ENCODE data around the gene CACNA1C. TPM values are rescaled to one million over a fixed set of nuclear protein-coding genes. Genes with fewer than 3 reads are reported as not detected.

CACNA1C gene
- polyA plus RNA-seq, 2 donors = 2.1 to 2.5 TPM

DNA sequence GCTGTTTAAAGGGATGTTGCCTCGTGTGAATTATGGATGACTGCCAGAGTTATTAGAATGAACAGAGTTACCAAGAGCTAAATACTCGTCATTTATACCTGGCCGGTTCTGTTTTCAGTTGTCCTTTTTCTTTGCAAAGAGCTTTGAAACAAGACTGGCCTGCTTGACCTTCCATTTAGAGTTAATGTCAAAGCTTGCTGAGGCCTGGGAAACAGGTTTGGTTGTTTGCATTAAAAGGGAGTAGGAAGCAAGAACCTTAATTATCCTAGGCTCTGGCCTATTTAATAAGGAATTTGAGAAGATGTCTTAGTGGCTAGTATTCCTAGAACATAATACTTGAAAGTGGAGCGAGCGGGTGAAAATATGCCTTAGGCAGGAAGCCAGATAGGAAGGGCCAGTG, 233.3 kb downstream of the CACNA1C start:
- Histone ChIP-seq H3K27ac (ENCODE audit: low read depth in 2 of 2, low read length in 1 of 2) (peak overlapping the region; percentile 11 to 43), H3K4me1 (ENCODE audit: control insufficient read depth in 2 of 2, insufficient read depth in 2 of 2, low read length in 1 of 2) (peaks cover 0 to 4% of the 10 kb centered on the region in 2 donors), H3K9me3 (ENCODE audit: control insufficient read depth in 2 of 2, insufficient read depth in 1 of 2, low read depth in 1 of 2, low read length in 1 of 2) (no peaks in the 10 kb centered on the region), H3K4me3 (ENCODE audit: low read depth in 1 of 2, low read length in 2 of 2) (no peak overlapping the region), H3K27me3 (ENCODE audit: control insufficient read depth in 1 of 2, insufficient read depth in 2 of 2, low read length in 2 of 2) (no peaks in the 10 kb centered on the region), H3K36me3 (ENCODE audit: control insufficient read depth in 2 of 2, insufficient read depth in 2 of 2, low read length in 1 of 2) (no peaks in the 10 kb centered on the region)
- 66 to 73% methylated on average over 5 of the region's 5 CpGs for WGBS, 2 donors

DNA sequence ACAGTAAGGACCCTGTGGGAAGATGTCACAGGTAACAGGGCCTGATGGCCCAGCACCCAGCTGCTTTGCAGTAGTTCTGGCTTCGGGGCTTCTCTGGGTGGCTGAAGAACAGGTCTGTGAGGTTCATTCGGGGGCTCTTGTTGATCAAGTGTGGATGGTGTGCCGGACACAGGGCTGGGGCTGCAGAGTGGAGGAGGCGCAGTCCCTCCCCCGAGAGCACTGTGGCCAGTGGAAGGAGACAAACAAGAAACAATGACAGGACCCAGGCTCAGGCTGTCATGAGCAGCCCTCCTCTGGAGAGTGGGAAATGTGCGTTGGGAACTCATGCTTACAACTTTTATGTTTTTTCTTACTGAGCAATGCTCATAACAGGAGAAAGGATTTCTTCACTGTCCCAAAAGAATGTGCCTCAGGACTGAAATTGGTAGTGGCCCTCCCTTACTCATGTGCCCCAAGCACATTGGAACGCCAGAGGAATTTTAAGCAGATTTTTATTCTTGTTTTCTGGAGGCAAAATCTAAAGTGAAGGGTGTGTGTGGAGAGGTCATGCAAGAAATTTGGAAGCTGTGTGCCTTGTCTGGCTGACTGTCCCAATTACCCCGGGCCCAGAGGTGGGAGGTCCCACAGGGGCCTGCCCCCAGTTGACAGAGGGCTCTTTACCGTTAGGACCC, 233.8 kb downstream of the CACNA1C start:
- Histone ChIP-seq H3K27ac (ENCODE audit: low read depth in 2 of 2, low read length in 1 of 2) (peak overlapping the region; percentile 11 to 43), H3K27me3 (ENCODE audit: control insufficient read depth in 1 of 2, insufficient read depth in 2 of 2, low read length in 2 of 2) (no peaks in the 10 kb centered on the region), H3K9me3 (ENCODE audit: control insufficient read depth in 2 of 2, insufficient read depth in 1 of 2, low read depth in 1 of 2, low read length in 1 of 2) (no peaks in the 10 kb centered on the region), H3K36me3 (ENCODE audit: control insufficient read depth in 2 of 2, insufficient read depth in 2 of 2, low read length in 1 of 2) (no peaks in the 10 kb centered on the region), H3K4me1 (ENCODE audit: control insufficient read depth in 2 of 2, insufficient read depth in 2 of 2, low read length in 1 of 2) (peaks cover 0 to 4% of the 10 kb centered on the region in 2 donors), H3K4me3 (ENCODE audit: low read depth in 1 of 2, low read length in 2 of 2) (no peak overlapping the region)
- 62 to 68% methylated on average over 9 of the region's 9 CpGs for WGBS, 2 donors

DNA sequence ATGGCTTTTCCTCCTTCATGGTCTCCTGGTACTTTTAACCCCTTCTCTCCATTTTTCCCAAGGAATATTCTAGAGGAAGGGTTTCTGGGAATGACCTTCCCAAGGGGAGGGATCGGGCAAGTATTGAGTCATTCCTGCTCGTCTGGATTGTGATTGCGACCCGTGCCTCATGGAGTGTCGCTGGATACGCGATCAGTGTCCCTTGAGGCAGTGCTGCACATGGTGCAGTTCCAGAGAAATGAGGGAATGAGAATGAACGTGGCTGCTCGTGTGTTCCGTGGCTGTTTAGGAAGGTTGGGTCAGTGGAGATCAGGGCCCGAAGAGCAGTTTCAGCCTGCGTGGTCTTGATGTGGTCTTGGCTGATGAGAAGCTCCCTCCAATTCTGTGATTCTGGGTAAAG, 234.4 kb downstream of the CACNA1C start:
- Histone ChIP-seq H3K36me3 (ENCODE audit: control insufficient read depth in 2 of 2, insufficient read depth in 2 of 2, low read length in 1 of 2) (no peaks in the 10 kb centered on the region), H3K27ac (ENCODE audit: low read depth in 2 of 2, low read length in 1 of 2) (no peak overlapping the region), H3K9me3 (ENCODE audit: control insufficient read depth in 2 of 2, insufficient read depth in 1 of 2, low read depth in 1 of 2, low read length in 1 of 2) (no peaks in the 10 kb centered on the region), H3K4me3 (ENCODE audit: low read depth in 1 of 2, low read length in 2 of 2) (no peak overlapping the region), H3K27me3 (ENCODE audit: control insufficient read depth in 1 of 2, insufficient read depth in 2 of 2, low read length in 2 of 2) (no peaks in the 10 kb centered on the region), H3K4me1 (ENCODE audit: control insufficient read depth in 2 of 2, insufficient read depth in 2 of 2, low read length in 1 of 2) (peaks cover 0 to 4% of the 10 kb centered on the region in 2 donors)
- 63 to 84% methylated on average over 12 of the region's 12 CpGs for WGBS, 2 donors

DNA sequence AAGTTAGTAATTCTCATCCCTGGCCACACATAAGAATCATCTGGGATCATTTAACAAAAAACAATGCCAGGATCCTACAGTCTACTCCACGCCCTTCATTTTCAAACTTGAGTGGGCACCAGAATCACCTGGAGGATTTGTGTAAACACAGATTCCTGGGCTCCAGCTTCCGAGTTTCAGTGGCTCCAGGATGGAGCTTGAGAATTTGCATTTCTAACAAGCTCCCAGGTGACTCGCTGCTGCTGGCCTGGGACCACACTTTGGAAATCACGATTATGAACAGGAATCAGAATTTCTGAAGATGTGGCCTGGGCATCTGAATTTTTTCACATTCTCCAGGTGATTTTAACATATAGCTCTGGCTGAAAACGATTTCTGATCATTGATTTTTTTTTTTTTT, 234.8 kb downstream of the CACNA1C start:
- no peak overlapping the region for H3K27ac ChIP-seq (ENCODE audit: low read depth in 2 of 2, low read length in 1 of 2)
- no peaks in the 10 kb centered on the region for H3K27me3 ChIP-seq (ENCODE audit: control insufficient read depth in 1 of 2, insufficient read depth in 2 of 2, low read length in 2 of 2)
- H3K4me3 ChIP-seq (ENCODE audit: low read depth in 1 of 2, low read length in 2 of 2) = no peak overlapping the region
- no peaks in the 10 kb centered on the region for H3K36me3 ChIP-seq (ENCODE audit: control insufficient read depth in 2 of 2, insufficient read depth in 2 of 2, low read length in 1 of 2)
- 65 to 71% methylated on average over 5 of the region's 5 CpGs for WGBS, 2 donors
- H3K9me3 ChIP-seq (ENCODE audit: control insufficient read depth in 2 of 2, insufficient read depth in 1 of 2, low read depth in 1 of 2, low read length in 1 of 2) = no peaks in the 10 kb centered on the region
- H3K4me1 ChIP-seq (ENCODE audit: control insufficient read depth in 2 of 2, insufficient read depth in 2 of 2, low read length in 1 of 2) = peaks cover 0 to 6% of the 10 kb centered on the region in 2 donors

DNA sequence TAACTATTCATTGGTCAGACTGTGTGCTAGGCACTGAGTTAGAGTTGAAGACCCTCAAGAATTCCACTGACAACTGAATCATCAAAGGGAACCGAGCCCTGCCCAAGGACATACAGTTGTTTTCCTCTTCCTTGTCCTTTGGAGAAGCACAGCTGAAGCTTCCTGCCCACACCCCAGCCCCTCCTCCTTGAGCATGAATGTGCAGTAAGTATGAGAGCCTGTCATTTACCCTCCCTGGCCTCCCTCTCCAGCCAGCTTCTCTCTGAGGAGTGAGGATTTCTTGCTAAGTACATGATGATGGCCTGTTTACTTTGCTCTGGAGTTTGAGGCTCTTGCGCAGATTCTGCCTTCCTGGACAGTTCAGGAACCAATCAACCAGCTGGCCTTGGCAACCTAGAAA, 235.2 kb downstream of the CACNA1C start:
- no peak overlapping the region for H3K27ac ChIP-seq (ENCODE audit: low read depth in 2 of 2, low read length in 1 of 2)
- no peaks in the 10 kb centered on the region for H3K36me3 ChIP-seq (ENCODE audit: control insufficient read depth in 2 of 2, insufficient read depth in 2 of 2, low read length in 1 of 2)
- WGBS, 2 donors = 59 to 61% methylated on average over 2 of the region's 2 CpGs
- no peaks in the 10 kb centered on the region for H3K27me3 ChIP-seq (ENCODE audit: control insufficient read depth in 1 of 2, insufficient read depth in 2 of 2, low read length in 2 of 2)
- no peaks in the 10 kb centered on the region for H3K9me3 ChIP-seq (ENCODE audit: control insufficient read depth in 2 of 2, insufficient read depth in 1 of 2, low read depth in 1 of 2, low read length in 1 of 2)
- no peak overlapping the region for H3K4me3 ChIP-seq (ENCODE audit: low read depth in 1 of 2, low read length in 2 of 2)
- peaks cover 0 to 7% of the 10 kb centered on the region in 2 donors for H3K4me1 ChIP-seq (ENCODE audit: control insufficient read depth in 2 of 2, insufficient read depth in 2 of 2, low read length in 1 of 2)

DNA sequence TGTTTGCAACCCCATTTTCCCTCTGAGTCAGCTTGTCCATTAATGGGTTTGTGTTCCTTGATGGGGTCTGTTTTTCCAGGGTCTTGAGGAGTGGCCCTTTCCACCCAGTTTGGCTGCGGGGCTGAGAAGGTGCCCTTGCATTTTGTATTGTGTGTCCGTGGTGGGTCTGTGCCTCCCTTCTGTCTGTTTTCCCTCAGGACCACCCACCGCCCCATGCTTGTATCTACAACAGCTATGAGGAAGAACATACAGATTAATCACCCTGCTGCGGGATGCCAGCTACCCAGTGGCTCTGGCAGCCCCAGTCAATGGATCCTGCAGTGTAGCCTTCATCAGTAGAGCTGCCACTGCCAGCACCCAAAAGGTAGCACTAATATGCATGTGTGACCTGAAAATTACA, 235.7 kb downstream of the CACNA1C start:
- 75 to 87% methylated on average over 4 of the region's 4 CpGs for WGBS, 2 donors
- H3K27ac ChIP-seq (ENCODE audit: low read depth in 2 of 2, low read length in 1 of 2) = no peak overlapping the region
- H3K4me1 ChIP-seq (ENCODE audit: control insufficient read depth in 2 of 2, insufficient read depth in 2 of 2, low read length in 1 of 2) = peaks cover 0 to 7% of the 10 kb centered on the region in 2 donors

DNA sequence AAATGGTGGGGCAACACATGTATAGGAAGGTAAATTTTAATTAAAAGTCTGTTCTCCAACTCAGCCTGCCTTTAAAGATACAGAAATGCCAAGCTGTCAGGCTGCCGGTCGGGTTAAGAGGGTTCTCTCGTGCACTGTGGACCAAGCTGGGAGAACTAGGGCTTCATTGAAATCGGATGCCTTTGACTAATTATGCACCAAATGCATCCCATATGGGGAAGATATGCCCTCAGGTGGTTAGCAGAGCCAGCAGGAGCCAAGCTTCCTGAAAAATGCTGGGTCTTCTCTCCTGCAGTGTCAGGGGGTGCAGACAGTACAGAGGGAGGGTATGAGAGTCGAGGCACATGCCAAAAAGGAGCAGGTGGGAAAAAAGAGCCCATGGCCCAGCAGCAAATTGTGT, 236.1 kb downstream of the CACNA1C start:
- Histone ChIP-seq H3K27me3 (ENCODE audit: control insufficient read depth in 1 of 2, insufficient read depth in 2 of 2, low read length in 2 of 2) (no peaks in the 10 kb centered on the region), H3K4me1 (ENCODE audit: control insufficient read depth in 2 of 2, insufficient read depth in 2 of 2, low read length in 1 of 2) (peaks cover 0 to 7% of the 10 kb centered on the region in 2 donors), H3K36me3 (ENCODE audit: control insufficient read depth in 2 of 2, insufficient read depth in 2 of 2, low read length in 1 of 2) (no peaks in the 10 kb centered on the region), H3K4me3 (ENCODE audit: low read depth in 1 of 2, low read length in 2 of 2) (no peak overlapping the region), H3K9me3 (ENCODE audit: control insufficient read depth in 2 of 2, insufficient read depth in 1 of 2, low read depth in 1 of 2, low read length in 1 of 2) (no peaks in the 10 kb centered on the region), H3K27ac (ENCODE audit: low read depth in 2 of 2, low read length in 1 of 2) (no peak overlapping the region)
- 67 to 74% methylated on average over 5 of the region's 5 CpGs for WGBS, 2 donors

More for the DNA sequence above, 235.7 kb downstream of the CACNA1C start:
- no peaks in the 10 kb centered on the region for H3K9me3 ChIP-seq (ENCODE audit: control insufficient read depth in 2 of 2, insufficient read depth in 1 of 2, low read depth in 1 of 2, low read length in 1 of 2)
- H3K36me3 ChIP-seq (ENCODE audit: control insufficient read depth in 2 of 2, insufficient read depth in 2 of 2, low read length in 1 of 2) = no peaks in the 10 kb centered on the region
- H3K4me3 ChIP-seq (ENCODE audit: low read depth in 1 of 2, low read length in 2 of 2) = no peak overlapping the region
- H3K27me3 ChIP-seq (ENCODE audit: control insufficient read depth in 1 of 2, insufficient read depth in 2 of 2, low read length in 2 of 2) = no peaks in the 10 kb centered on the region

DNA sequence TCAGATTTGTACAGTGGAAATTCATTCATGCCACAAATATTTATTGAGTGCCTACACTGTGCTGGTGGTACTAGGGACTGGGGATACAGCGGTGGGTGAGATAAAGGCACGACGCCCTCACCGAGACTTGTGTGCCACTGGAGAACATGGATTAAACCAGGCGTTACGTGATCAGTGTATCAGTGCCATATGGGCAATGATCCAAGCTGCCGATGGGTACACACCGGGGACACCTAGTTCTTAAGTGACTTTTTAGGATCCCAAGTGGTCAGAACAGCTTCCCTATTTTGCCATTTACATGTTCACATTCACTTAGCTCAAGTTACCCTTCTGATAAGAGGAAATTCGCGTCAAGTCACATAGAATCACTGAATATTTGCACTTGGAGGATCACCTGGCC, 236.7 kb downstream of the CACNA1C start:
- 82 to 83% methylated on average over 10 of the region's 10 CpGs for WGBS, 2 donors
- Histone ChIP-seq H3K9me3 (ENCODE audit: control insufficient read depth in 2 of 2, insufficient read depth in 1 of 2, low read depth in 1 of 2, low read length in 1 of 2) (no peaks in the 10 kb centered on the region), H3K36me3 (ENCODE audit: control insufficient read depth in 2 of 2, insufficient read depth in 2 of 2, low read length in 1 of 2) (no peaks in the 10 kb centered on the region), H3K27ac (ENCODE audit: low read depth in 2 of 2, low read length in 1 of 2) (no peak overlapping the region), H3K4me1 (ENCODE audit: control insufficient read depth in 2 of 2, insufficient read depth in 2 of 2, low read length in 1 of 2) (peaks cover 0 to 7% of the 10 kb centered on the region in 2 donors), H3K27me3 (ENCODE audit: control insufficient read depth in 1 of 2, insufficient read depth in 2 of 2, low read length in 2 of 2) (no peaks in the 10 kb centered on the region), H3K4me3 (ENCODE audit: low read depth in 1 of 2, low read length in 2 of 2) (no peak overlapping the region)

DNA sequence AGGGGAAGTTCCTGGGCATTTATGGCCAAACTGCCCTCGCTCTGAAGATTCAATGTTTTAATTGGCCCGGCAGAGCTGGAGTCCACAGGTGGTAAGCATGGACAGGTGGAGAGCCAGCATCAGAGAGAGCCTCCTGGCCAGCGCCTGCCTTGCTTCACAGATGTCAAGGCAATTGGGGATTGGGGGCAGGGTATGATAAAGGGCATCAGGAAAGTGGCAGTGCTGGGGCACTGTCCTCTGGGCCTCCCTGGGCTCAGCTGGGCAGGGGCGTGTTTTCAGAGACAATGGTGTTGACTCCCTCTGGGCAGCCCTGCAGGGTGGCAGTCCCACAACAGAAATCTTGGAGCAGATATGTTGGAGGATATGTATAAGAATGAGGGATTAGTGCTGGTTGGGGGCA, 237.3 kb downstream of the CACNA1C start:
- Histone ChIP-seq H3K27me3 (ENCODE audit: control insufficient read depth in 1 of 2, insufficient read depth in 2 of 2, low read length in 2 of 2) (no peaks in the 10 kb centered on the region), H3K9me3 (ENCODE audit: control insufficient read depth in 2 of 2, insufficient read depth in 1 of 2, low read depth in 1 of 2, low read length in 1 of 2) (no peaks in the 10 kb centered on the region), H3K4me1 (ENCODE audit: control insufficient read depth in 2 of 2, insufficient read depth in 2 of 2, low read length in 1 of 2) (peaks cover 0 to 7% of the 10 kb centered on the region in 2 donors), H3K4me3 (ENCODE audit: low read depth in 1 of 2, low read length in 2 of 2) (no peak overlapping the region), H3K36me3 (ENCODE audit: control insufficient read depth in 2 of 2, insufficient read depth in 2 of 2, low read length in 1 of 2) (no peaks in the 10 kb centered on the region), H3K27ac (ENCODE audit: low read depth in 2 of 2, low read length in 1 of 2) (no peak overlapping the region)
- WGBS, 2 donors = 70 to 78% methylated on average over 4 of the region's 4 CpGs

DNA sequence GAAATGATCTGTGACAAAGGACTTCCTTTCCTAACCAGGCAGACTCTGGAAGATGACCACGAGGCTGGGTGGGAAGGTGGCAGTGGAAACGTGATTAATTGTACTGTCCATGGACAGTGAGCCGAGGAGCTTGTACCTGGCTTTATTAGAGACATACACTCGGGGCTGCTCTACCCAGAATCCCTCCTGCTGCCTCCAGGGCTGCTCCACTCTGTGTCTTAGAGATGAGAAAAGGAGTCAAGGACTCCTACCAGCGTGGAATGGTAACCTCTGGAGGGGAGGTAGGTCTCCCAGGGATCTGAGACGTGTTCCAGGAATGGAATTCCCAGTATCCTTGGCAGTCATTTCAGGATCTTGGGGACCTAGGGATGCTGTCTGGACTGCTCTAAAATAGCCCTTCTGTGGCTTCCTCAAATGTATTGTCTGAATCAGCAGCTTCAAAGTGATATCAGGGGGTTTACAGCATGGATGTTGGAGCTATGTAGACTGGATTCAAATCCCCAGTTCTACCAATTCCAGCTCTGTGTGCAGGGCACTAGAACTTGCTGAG, 237.8 kb downstream of the CACNA1C start:
- Histone ChIP-seq H3K4me1 (ENCODE audit: control insufficient read depth in 2 of 2, insufficient read depth in 2 of 2, low read length in 1 of 2) (peaks cover 0 to 7% of the 10 kb centered on the region in 2 donors), H3K27me3 (ENCODE audit: control insufficient read depth in 1 of 2, insufficient read depth in 2 of 2, low read length in 2 of 2) (no peaks in the 10 kb centered on the region), H3K9me3 (ENCODE audit: control insufficient read depth in 2 of 2, insufficient read depth in 1 of 2, low read depth in 1 of 2, low read length in 1 of 2) (no peaks in the 10 kb centered on the region), H3K4me3 (ENCODE audit: low read depth in 1 of 2, low read length in 2 of 2) (no peak overlapping the region), H3K27ac (ENCODE audit: low read depth in 2 of 2, low read length in 1 of 2) (no peak overlapping the region), H3K36me3 (ENCODE audit: control insufficient read depth in 2 of 2, insufficient read depth in 2 of 2, low read length in 1 of 2) (no peaks in the 10 kb centered on the region)
- 69 to 73% methylated on average over 6 of the region's 6 CpGs for WGBS, 2 donors

All from esophagus (tissue), 2 donors.